IMR-90 (cell line): ENCODE results near the gene NUDT6. TPM values are rescaled to one million over a fixed set of nuclear protein-coding genes. Genes with fewer than 3 reads are reported as not detected.

ENCODE experiments used
- ATAC-seq: fragments of 200-7000 bp; cut with Tn5 transposase; 2 replicates; pipeline ENCODE4 v1.9.1; 2020; ENCODE audit warnings: low read depth, mild to moderate bottlenecking, moderate library complexity
- BruUV-seq: library from RNA; stranded (reverse); fragments of 400-500 nt; replicated peaks from 2 replicates; lab custom pipeline; 2021; lab: Mats Ljungman, UMichigan
- CTCF ChIA-PET: fragments of 300-600 bp; formaldehyde crosslinking; extraction: SDS; loops from one replicate; lab custom pipeline; 2021; ENCODE audit warnings: antibody characterized with exemption; lab: Yijun Ruan, JAX
- POLR2A ChIA-PET: fragments of 300-600 bp; sonication (Branson Sonifier 250); formaldehyde crosslinking; loops from one replicate; lab custom pipeline; 2022; ENCODE audit warnings: antibody characterized with exemption; ENCODE audit not compliant: unreplicated experiment; lab: Charles Lee
- DNase-seq: peaks from one replicate; pipeline ENCODE4 v3.0.0; 2013
- H2AFZ ChIP-seq: replicated peaks from 2 replicates; pipeline ENCODE3; 2013; ENCODE audit warnings: low read length, mild to moderate bottlenecking; ENCODE audit not compliant: poor library complexity
- H2AK5ac ChIP-seq: 2 replicates; pipeline ENCODE4 v1.6.1; 2013; ENCODE audit warnings: low read depth, low read length, inconsistent platforms
- H2AK9ac ChIP-seq: replicated peaks from 2 replicates; pipeline ENCODE3; 2013; ENCODE audit warnings: mild to moderate bottlenecking, low read depth, low read length, moderate library complexity; ENCODE audit not compliant: poor library complexity
- H2BK120ac ChIP-seq: 2 replicates; pipeline ENCODE4 v1.6.1; 2013; ENCODE audit warnings: low read depth, low read length, inconsistent platforms
- H2BK15ac ChIP-seq: 3 replicates; pipeline ENCODE4 v1.6.1; 2013; ENCODE audit warnings: low read depth, low read length, inconsistent platforms
- H2BK20ac ChIP-seq: 2 replicates; pipeline ENCODE4 v1.6.1; 2013; ENCODE audit warnings: low read depth, mild to moderate bottlenecking, inconsistent platforms, low read length, moderate library complexity
- H2BK5ac ChIP-seq: 2 replicates; pipeline ENCODE4 v1.6.1; 2013; ENCODE audit warnings: mild to moderate bottlenecking, low read depth, low read length, inconsistent platforms; ENCODE audit not compliant: poor library complexity, severe bottlenecking
- H3K14ac ChIP-seq: replicated peaks from 2 replicates; pipeline ENCODE4 v1.6.1; 2013; ENCODE audit warnings: low read depth, low read length, inconsistent platforms
- H3K18ac ChIP-seq: 2 replicates; pipeline ENCODE4 v1.6.1; 2013; ENCODE audit warnings: low read depth, low read length, control low read depth
- H3K23ac ChIP-seq: 2 replicates; pipeline ENCODE4 v1.6.1; 2013; ENCODE audit warnings: low read depth, low read length, inconsistent platforms
- H3K27ac ChIP-seq: 2 replicates; pipeline ENCODE4 v1.5.1; 2013; ENCODE audit warnings: mild to moderate bottlenecking, control low read depth, low read length; ENCODE audit not compliant: insufficient read depth
- H3K27me3 ChIP-seq: 2 replicates; pipeline ENCODE4 v1.6.1; 2013; ENCODE audit warnings: low read length; ENCODE audit not compliant: control insufficient read depth, insufficient read depth
- H3K36me3 ChIP-seq: 2 replicates; pipeline ENCODE4 v1.6.1; 2013; ENCODE audit warnings: low read length, mixed read lengths; ENCODE audit not compliant: control insufficient read depth, insufficient read depth
- H3K4ac ChIP-seq: 2 replicates; pipeline ENCODE4 v1.6.1; 2013; ENCODE audit warnings: low read depth, low read length, inconsistent platforms
- H3K4me1 ChIP-seq: 2 replicates; pipeline ENCODE4 v1.6.1; 2013; ENCODE audit warnings: low read length, mixed read lengths; ENCODE audit not compliant: control insufficient read depth, insufficient read depth
- H3K4me2 ChIP-seq: 2 replicates; pipeline ENCODE4 v1.6.1; 2013; ENCODE audit warnings: low read depth, mild to moderate bottlenecking, control low read depth, low read length, moderate library complexity
- H3K4me3 ChIP-seq: 2 replicates; pipeline ENCODE4 v1.5.1; 2013; ENCODE audit warnings: low read depth, mild to moderate bottlenecking, control low read depth, low read length, moderate library complexity; ENCODE audit not compliant: insufficient read depth
- H3K56ac ChIP-seq: 2 replicates; pipeline ENCODE4 v1.6.1; 2013; ENCODE audit warnings: low read length, inconsistent platforms; ENCODE audit not compliant: insufficient read depth; ENCODE audit errors: extremely low read depth
- H3K79me1 ChIP-seq, 2 experiments: 2 replicates each; pipeline ENCODE4 v1.6.1; 2013; ENCODE audit warnings: low read length in 2 of 2, inconsistent platforms in 1 of 2, low read depth in 1 of 2
- H3K9ac ChIP-seq: 2 replicates; pipeline ENCODE4 v1.6.1; 2013; ENCODE audit warnings: low read depth, low read length, control low read depth
- H3K9me1 ChIP-seq: 2 replicates; pipeline ENCODE4 v1.6.1; 2013; ENCODE audit warnings: low read length, inconsistent platforms; ENCODE audit not compliant: insufficient read depth
- H3K9me3 ChIP-seq: 2 replicates; pipeline ENCODE4 v1.6.1; 2013; ENCODE audit warnings: low read length; ENCODE audit not compliant: control insufficient read depth, insufficient read depth
- H4K20me1 ChIP-seq: 2 replicates; pipeline ENCODE4 v1.6.1; 2013; ENCODE audit warnings: low read length, inconsistent platforms; ENCODE audit not compliant: insufficient read depth
- H4K5ac ChIP-seq: 2 replicates; pipeline ENCODE4 v1.6.1; 2013; ENCODE audit warnings: mild to moderate bottlenecking, low read depth, low read length, control low read depth
- H4K8ac ChIP-seq, 2 experiments: 2 replicates each; pipeline ENCODE4 v1.6.1; 2013; ENCODE audit warnings: low read depth in 2 of 2, low read length in 2 of 2, control low read depth in 1 of 2, inconsistent platforms in 1 of 2
- H4K91ac ChIP-seq: 2 replicates; pipeline ENCODE4 v1.6.1; 2013; ENCODE audit warnings: low read depth, low read length, inconsistent platforms; ENCODE audit not compliant: insufficient read depth
- CTCF ChIP-seq: conservative IDR thresholded peaks from 2 replicates; pipeline ENCODE4 v1.5.1; 2012; ENCODE audit warnings: mild to moderate bottlenecking, low read depth, low read length, improper control_type of control experiment
- MAZ ChIP-seq: IDR thresholded peaks from 2 replicates; pipeline ENCODE4 v1.6.1; 2012; ENCODE audit warnings: low read depth, mild to moderate bottlenecking, low read length, improper control_type of control experiment, moderate library complexity, borderline replicate concordance
- USF2 ChIP-seq: fragments of 150-350 bp; IDR thresholded peaks from 2 replicates; pipeline ENCODE4 v1.6.1; 2017; ENCODE audit warnings: mild to moderate bottlenecking, antibody characterized with exemption, low read length, low read depth
- WGBS, 2 experiments: methylation state at CpG; one replicate each; pipeline versions ENCODE4 v1.1.5 to v1.1.7; 2013; ENCODE audit warnings: missing lambda C conversion rate in 2 of 2; ENCODE audit not compliant: insufficient read length in 1 of 2; ENCODE audit errors: extremely low coverage in 2 of 2; 5-methylcytosine and 5-hydroxymethylcytosine counted together
- dilution Hi-C: fragments of 300-500 bp; cut with HindIII; formaldehyde crosslinking; loops from one replicate; pipeline ENCODE4 v1.14.3; 2018; ENCODE audit warnings: low sequenced_read_pairs; ENCODE audit not compliant: unreplicated experiment
- in situ Hi-C: fragments of 300-500 bp; cut with MboI; formaldehyde crosslinking; loops from 3 replicates; pipeline ENCODE4 v1.14.3; 2019; ENCODE audit warnings: low sequenced_read_pairs, inconsistent platforms, mixed read lengths
- intact Hi-C: fragments of 100-400 bp; cut with micrococcal nuclease; formaldehyde crosslinking; loops from 2 replicates; pipeline ENCODE4 v1.10.0; 2022
- polyA plus RNA-seq, 3 experiments: library from polyadenylated mRNA; depleted of rRNA; stranded (reverse); fragments of >200 nt; gene quantifications; 2 replicates each; pipeline ENCODE4 v1.2.3, GENCODE V29; 2012; ENCODE audit warnings: low replicate concordance in 1 of 3
- total RNA-seq: library from RNA; depleted of rRNA; stranded (reverse); fragments of >200 nt; gene quantifications from 2 replicates; pipeline ENCODE4 v1.2.3, GENCODE V29; 2012

NUDT6 gene
- total and polyA plus RNA-seq, 2 of the 4 experiments (the other 2 are of a cell fraction), result 2.7 to 4.8 TPM

- Histone ChIP-seq H3K4me1 (peaks cover 2% of the 10 kb centered on the region), H4K20me1 (no peaks in the 10 kb centered on the region), H2BK20ac (0 out of 2 replicates have a peak overlapping the region, but pooled peaks have one; percentile 10), H3K14ac (no peak overlapping the region), H3K27me3 (no peaks in the 10 kb centered on the region), H3K9me1 (peaks cover 3% of the 10 kb centered on the region; the same call in 1 of the 2 replicates), H2AFZ (no peak overlapping the region), H2BK15ac (no peak overlapping the region), H3K23ac (no peak overlapping the region), H3K27ac (no peak overlapping the region), H2AK5ac (no peak overlapping the region), H3K4ac (no peak overlapping the region), H4K5ac (no peak overlapping the region), H2BK5ac (no peak overlapping the region), H3K56ac (no peak overlapping the region), H4K8ac (no peak overlapping the region), H3K9me3 (no peaks in the 10 kb centered on the region), H4K91ac (no peak overlapping the region), H3K4me3 (no peak overlapping the region), H3K36me3 (no peaks in the 10 kb centered on the region), H3K4me2 (no peak overlapping the region), H3K79me1 (peaks cover 5 to 18% of the 10 kb centered on the region in 2 experiments), H3K18ac (no peak overlapping the region), H3K9ac (no peak overlapping the region), H2AK9ac (no peak overlapping the region), H2BK120ac (no peak overlapping the region)
- no TSS peak for BruUV-seq
- in situ Hi-C loops (no loop called here), dilution Hi-C loops (no loop called here), intact Hi-C loops (loop anchor here (10.0 kb wide), 1 partner anchor 108 kb away; no protein-coding TSS in a partner anchor)
- ATAC-seq (no peak), DNase-seq (no peak)
- WGBS, 2 experiments, result 86% methylated on average over 1 of the region's 3 CpGs; no CpG with 5 or more reads in 1 of the 2 experiments
- CTCF ChIA-PET, result no interaction called here
- POLR2A ChIA-PET, result no interaction called here
- no peak for TF ChIP-seq CTCF
- TF ChIP-seq MAZ, result no peak
- TF ChIP-seq USF2, result no peak
These were observed 44.8 kb upstream of the NUDT6 start for GRCh38 chr4:122967231-122967630.
